Measurements from ENCODE around the gene WDR64. TPM values are rescaled to one million over a fixed set of nuclear protein-coding genes. Genes with fewer than 3 reads are reported as not detected.

WDR64 gene
- total and polyA plus RNA-seq, 2 of the 13 experiments (the other 11 are each of a cell fraction or from before 2014, with no cell fraction given), result not detected

GRCh38 chr1:241765390-241765789 lies 113.3 kb downstream of the WDR64 start (continued):
- TF ChIP-seq ZHX2 (IDR thresholded peaks at IDR 0.05; ENCODE audit: low read depth) (no peak), ZHX2 (CRISPR knock-in tag; IDR thresholded peaks at IDR 0.05; ENCODE audit: borderline replicate concordance) (no peak), RAD51 (IDR thresholded peaks at IDR 0.05; ENCODE audit: borderline replicate concordance) (no peak), ARID5B (CRISPR knock-in tag; IDR thresholded peaks at IDR 0.05) (no peak), NFYC (CRISPR knock-in tag; IDR thresholded peaks at IDR 0.05) (no peak)
